Stimulated activated CD8-positive, alpha-beta memory T cell treated with anti-CD3 and anti-CD28 coated beads, Interleukin-15, amount 100 ng/mL, for 4 hours (primary cell): ENCODE data around the gene TALDO1.
"Not testable (repeated sequence)": the region's sequence is repeated elsewhere in the genome, so short reads cannot be mapped to it uniquely, and the experiment has no call there.

Experiments used
- DNase-seq, 2 donors: peaks; one replicate each; pipeline ENCODE4 v3.0.0-alpha.2; 2020; ENCODE audit warnings: low read depth in 2 of 2

TALDO1 gene

GRCh38 chr11:737366-737765 lies 9.9 kb upstream of the TALDO1 start:
- no peak for DNase-seq

GRCh38 chr11:737899-738298 lies 9.4 kb upstream of the TALDO1 start:
- not testable (repeated sequence) for DNase-seq

DNA sequence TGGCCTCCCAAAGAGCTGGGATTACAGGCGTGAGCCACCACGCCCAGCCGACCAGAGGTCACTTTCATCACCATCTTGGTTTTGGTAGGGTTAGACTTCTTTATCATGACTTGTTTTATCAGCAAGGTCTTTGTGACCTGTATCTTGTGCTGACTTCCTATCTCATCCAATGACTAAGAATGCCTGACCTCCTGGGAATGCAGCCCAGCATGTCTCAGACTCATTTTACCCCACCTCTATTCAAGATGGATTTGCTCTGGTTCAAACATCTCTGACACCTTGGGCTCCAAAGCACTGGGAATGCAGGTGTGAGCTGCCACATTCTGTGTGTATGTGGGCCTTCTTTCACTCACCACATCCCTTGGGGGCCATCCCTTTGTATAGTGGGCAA lies 5.1 kb upstream of the TALDO1 start:
- DNase-seq = no peak

DNA sequence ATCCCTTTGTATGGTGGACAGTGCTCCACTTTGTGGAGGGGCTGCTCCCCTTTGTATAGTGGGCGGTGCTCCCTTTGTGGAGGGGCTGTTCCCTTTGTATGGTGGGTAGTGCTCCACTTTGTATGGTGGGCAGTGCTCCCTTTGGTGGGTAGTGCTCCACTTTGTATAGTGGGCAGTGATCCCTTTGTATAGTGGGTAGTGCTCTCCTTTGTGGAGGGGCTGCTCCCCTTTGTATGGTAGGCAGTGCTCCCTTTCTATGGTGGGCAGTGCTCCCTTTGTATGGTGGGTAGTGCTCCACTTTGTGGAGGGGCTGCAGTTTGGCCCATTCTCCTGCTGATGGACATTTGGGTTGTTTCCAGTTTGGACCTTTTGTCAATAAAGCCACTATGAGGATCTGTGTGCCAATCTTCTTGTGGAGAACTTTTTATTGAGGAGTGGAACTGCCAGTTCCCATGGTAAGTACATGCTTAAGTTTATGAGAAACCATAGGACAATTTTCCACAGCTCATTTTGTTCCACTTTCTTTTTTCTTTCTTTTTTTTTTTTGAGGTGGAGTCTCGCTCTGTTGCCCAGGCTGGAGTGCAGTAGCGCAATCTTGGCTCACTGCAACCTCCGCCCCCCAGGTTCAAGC lies 4.6 kb upstream of the TALDO1 start:
- no peak for DNase-seq

DNA sequence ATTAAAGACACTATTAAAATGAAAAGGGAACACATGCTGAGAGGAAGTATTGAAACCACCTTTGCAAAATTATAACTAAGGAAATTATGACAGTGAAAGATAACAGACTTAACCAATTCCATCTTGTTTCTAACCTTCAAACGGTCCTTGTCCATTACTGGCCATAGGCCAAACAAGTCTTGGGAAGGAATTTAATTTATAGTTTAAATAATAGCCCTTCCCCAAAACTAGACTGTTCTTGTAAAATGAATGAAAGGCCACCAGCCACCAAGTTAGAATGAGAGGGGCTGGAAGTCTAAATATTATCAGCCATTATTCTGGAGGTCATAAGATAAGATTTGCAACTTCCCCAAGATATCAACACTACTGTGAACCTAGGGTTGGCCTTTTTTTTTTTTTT lies 1.8 kb upstream of the TALDO1 start:
- DNase-seq = no peak

DNA sequence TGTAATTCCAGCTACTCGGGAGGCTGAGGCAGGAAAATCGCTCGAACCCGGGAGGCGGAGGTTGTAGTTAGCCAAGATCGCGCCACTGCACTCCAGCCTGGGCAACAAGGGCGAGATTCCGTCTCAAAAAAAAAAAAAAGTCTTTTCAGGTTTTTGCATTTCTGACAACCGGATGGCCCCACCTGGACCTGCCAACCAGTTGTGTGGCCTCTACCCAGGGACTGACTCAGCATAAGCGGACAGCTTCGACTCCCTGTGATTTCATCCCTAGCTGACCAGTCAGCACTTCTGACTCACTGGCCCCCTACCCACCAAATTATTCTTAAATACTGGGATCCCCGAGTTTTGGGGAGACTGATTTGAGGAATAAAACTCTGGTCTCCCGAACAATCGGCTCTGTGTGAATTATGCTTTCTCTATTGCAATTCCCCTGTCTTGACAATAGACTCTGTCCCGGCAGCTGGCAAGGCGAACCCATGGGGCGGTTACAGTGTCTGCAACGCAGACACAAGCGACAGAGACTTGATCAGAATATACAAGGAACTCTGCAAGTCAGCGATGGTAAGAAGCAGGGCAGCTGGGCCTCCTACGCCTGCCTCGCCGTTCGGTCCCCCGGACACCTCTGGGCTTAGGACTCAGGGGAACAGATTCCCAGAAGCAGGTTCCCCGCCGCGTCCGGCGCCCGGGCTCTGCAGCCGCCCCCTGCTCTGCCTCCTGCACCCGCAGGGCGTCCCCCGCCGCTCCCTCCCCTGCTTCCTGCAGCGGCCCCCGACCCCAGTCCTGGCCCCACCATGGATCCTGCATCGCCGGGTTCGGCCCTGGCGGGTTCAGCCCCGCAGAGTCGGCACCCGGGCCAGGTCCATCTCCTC lies 741 bp upstream of the TALDO1 start:
- no peak for DNase-seq

GRCh38 chr11:748007-748359 lies 719 bp downstream of the TALDO1 start:
- no peak for DNase-seq

GRCh38 chr11:749731-750130 lies 2.5 kb downstream of the TALDO1 start:
- no peak for DNase-seq

DNA sequence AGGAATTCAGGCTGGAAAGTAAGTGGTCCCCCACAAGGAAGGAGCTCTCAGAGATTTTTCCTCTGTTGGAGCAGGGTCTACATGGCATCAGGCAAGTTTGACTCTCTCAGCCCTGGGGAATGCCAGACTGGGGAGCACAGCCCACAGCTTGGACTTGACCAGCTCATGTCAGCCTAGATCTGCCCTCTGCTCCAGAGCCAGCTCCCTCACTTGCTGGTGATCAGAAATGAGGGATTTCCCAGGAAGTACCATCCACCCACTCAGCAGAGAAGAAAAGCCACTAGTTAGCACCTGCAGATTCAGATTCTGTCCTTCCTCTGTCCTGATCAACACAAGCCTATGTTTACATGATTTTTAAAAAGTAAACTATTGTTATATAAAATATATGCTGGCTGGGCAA lies 13.0 kb downstream of the TALDO1 start:
- DNase-seq = no peak

DNA sequence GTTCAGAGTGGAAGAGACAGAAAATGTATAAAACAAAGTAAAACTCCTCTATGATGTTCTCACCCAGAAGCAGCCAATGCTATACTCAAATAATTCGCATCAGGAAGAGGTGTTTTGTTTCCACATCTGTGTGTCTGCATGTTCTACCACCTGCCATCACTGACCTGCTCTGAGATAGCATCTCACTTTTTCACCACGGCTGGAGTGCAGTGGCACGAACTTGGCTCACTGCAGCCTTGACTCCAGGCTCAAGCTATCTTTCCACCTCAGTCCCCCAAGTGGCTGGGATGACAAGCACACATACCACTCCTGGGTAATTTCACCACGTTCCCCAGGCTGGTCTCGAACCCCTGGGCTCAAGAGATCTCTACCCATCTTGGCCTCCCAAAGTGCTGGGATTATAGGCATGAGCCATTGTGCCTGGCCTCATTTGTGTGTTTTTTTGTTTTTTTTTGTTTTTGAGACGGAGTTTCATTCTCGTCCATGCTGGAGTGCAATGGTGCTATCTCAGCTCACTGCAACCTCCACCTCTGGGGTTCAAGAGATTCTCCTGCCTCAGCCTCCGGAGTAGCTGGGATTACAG lies 14.4 kb downstream of the TALDO1 start:
- no peak for DNase-seq

DNA sequence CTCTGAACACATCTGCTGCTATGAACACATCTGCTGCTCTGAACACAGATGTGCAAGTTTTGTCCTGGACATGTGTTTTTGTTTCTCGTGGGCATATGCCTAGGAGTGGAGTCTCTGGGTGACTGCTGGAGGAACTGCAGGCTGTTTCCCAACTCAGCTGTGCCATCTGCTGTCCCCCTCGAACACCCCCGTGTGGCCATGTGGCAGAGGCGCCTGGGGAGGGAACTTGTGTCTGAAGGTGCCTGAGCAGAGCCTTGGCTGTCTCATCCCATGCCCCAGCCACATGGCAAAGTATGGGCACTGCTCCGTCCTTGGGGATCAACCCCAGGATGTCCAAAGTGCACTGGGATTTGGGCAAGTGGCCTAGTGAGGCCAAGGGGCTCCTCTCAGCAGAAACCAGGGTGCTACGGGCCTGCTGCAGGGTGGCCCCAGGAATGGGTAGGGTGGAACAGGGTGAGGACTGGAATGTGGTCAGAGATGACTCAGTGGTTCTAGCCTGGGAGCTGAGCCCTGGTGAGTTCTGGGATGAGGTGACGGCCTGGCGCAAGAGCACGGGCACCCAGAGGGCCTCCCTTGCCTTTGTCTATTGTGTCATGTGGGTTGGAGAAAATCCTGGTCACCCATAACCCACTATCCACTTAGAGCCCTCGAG lies 15.3 kb downstream of the TALDO1 start:
- no peak for DNase-seq

GRCh38 chr11:763073-763463 lies 15.8 kb downstream of the TALDO1 start:
- no peak for DNase-seq

GRCh38 chr11:763549-764321 lies 16.5 kb downstream of the TALDO1 start:
- no peak for DNase-seq

DNA sequence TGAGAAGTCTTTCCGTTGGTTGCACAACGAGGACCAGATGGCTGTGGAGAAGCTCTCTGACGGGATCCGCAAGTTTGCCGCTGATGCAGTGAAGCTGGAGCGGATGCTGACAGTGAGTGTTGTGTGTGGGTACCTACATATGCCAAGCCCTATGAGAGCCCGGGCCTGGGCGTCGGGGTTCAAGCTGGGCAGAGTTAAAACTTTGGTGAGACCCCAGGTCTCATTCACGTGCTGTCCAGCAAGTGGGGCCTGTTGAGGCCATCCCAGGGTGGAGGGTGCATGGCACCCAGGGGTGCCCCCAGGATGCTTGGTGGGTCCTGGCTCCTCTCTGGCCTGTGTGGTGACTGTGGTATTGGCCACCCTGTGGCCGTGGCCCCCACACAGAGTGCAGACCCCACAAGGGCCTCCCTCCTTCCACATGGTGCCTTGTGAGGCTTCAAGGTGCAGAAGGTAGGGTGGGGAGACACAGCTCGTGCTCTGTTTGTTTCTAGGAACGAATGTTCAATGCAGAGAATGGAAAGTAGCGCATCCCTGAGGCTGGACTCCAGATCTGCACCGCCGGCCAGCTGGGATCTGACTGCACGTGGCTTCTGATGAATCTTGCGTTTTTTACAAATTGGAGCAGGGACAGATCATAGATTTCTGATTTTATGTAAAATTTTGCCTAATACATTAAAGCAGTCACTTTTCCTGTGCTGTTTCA lies 17.2 kb downstream of the TALDO1 start:
- no peak for DNase-seq

- no peak for DNase-seq
Observed at GRCh38 chr11:765025-765801, 17.9 kb downstream of the TALDO1 start.

GRCh38 chr11:765802-766091 lies 18.5 kb downstream of the TALDO1 start:
- DNase-seq = no peak

DNA sequence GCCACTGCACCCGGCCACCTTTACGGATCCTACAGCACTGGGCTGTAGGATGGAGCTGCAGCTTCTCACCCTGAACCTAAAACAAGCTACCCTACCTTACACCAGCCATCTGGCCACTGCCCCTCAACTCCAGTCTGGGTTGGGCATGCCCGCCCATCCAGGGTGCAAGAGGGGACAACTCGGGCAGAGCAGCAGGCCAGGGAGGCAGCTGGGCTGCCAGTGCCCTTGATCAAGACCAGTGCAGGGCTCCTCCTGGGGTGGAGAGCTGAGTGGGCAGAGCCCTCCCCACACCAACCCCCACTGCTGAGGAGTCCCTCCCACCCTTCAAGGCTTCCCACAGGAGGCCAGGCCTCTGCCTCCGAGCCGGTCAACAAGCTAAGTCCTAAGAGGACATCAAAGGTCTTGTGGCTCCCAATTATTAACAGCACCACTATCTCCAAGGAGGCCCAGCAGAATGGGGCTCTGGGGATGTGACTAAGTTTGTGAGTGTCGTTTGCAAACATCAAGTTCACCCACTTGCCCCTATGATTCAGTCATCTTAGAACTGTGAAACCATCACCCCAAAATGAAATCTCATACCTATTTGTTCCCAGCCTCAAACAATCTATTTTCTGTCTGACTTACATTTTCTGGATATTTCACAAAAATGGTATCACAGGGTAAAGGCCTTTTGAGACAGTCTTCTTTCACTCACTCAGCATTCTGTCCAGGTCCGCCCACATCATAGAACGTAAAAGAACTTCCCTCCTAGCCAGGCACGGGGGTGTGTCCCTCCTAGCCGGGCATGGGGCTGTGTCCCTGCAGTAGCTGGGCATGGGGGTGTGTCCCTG lies 19.1 kb downstream of the TALDO1 start:
- DNase-seq = no peak

DNA sequence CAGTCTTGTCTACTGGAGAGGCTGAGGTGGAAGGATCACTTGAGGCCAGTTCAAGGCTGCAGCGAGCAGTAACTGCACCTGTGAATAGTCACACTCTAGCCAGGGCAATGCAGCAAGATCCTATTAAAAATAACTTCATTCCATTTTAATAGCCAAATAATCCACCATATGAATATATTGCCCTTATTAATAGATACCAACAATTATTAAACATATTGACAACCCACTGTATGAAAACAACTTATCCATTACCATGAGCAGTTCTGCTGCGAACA lies 19.6 kb downstream of the TALDO1 start:
- no peak for DNase-seq

DNA sequence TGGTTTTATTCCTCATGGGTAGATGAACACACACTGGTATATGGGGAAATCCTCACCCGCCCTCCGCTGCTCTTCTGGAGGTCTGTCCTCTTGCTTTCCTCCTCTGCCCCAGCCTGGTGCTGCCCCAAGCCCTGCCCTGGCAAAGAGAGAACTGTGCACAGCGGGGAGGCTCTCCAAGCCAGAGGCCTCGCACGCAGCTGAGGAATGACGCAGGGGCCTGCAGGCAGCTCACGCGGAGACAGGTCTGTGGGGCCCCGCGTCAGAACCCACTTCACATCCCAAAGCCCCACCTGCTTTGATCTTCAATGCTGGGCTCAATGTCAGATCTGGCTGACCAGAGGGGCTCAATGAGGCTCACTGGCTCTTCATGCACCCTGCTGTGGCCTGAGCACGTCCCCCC lies 20.0 kb downstream of the TALDO1 start:
- DNase-seq = no peak
